ENCODE results near the gene COL6A3.

Gene COL6A3

GRCh38 chr2:237289139-237289538 lies 124.8 kb downstream of the COL6A3 start:
- no peak for DNase-seq

- DNase-seq: no peak
Measured at GRCh38 chr2:237287872-237288271, 126.1 kb downstream of the COL6A3 start.

GRCh38 chr2:237283131-237283928 lies 130.6 kb downstream of the COL6A3 start:
- DNase-seq: no peak

- no peak for DNase-seq
Measured at GRCh38 chr2:237282568-237283128, 131.3 kb downstream of the COL6A3 start.

- DNase-seq: no peak
Measured at GRCh38 chr2:237281836-237282306, 132.1 kb downstream of the COL6A3 start.

- DNase-seq: no peak
Measured at GRCh38 chr2:237280939-237281338, 133.0 kb downstream of the COL6A3 start.

- no peak for DNase-seq
Measured at GRCh38 chr2:237280229-237280628, 133.7 kb downstream of the COL6A3 start.

- no peak for DNase-seq
Measured at GRCh38 chr2:237279012-237279768, 134.8 kb downstream of the COL6A3 start.

GRCh38 chr2:237278568-237278967 lies 135.4 kb downstream of the COL6A3 start:
- DNase-seq: no peak

GRCh38 chr2:237276716-237277490 lies 137.1 kb downstream of the COL6A3 start:
- no peak for DNase-seq
